ENCODE results near the gene NGRN. TPM values are rescaled to one million over a fixed set of nuclear protein-coding genes. Genes with fewer than 3 reads are reported as not detected.
"Not testable (repeated sequence)": the region's sequence is repeated elsewhere in the genome, so short reads cannot be mapped to it uniquely, and the experiment has no call there.

NGRN gene
- total RNA-seq, 4 donors from 2014 or later: 55.5 to 81.7 (median 71.6) TPM

GRCh38 chr15:90257776-90258175 is 7.7 kb upstream of the NGRN start:
- TF ChIP-seq, protein P1, sequence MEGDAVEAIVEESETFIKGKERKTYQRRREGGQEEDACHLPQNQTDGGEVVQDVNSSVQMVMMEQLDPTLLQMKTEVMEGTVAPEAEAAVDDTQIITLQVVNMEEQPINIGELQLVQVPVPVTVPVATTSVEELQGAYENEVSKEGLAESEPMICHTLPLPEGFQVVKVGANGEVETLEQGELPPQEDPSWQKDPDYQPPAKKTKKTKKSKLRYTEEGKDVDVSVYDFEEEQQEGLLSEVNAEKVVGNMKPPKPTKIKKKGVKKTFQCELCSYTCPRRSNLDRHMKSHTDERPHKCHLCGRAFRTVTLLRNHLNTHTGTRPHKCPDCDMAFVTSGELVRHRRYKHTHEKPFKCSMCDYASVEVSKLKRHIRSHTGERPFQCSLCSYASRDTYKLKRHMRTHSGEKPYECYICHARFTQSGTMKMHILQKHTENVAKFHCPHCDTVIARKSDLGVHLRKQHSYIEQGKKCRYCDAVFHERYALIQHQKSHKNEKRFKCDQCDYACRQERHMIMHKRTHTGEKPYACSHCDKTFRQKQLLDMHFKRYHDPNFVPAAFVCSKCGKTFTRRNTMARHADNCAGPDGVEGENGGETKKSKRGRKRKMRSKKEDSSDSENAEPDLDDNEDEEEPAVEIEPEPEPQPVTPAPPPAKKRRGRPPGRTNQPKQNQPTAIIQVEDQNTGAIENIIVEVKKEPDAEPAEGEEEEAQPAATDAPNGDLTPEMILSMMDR (IDR thresholded peaks at IDR 0.05): no peak
- no peak for DNase-seq (ENCODE audit: low spot score)
- ATAC-seq (ENCODE audit: low FRiP score): no peak

GRCh38 chr15:90259524-90259923 is 5.9 kb upstream of the NGRN start:
- ATAC-seq (ENCODE audit: low FRiP score): no peak
- TF ChIP-seq, protein P1 (IDR thresholded peaks at IDR 0.05): no peak
- no peak for DNase-seq (ENCODE audit: low spot score)

DNA sequence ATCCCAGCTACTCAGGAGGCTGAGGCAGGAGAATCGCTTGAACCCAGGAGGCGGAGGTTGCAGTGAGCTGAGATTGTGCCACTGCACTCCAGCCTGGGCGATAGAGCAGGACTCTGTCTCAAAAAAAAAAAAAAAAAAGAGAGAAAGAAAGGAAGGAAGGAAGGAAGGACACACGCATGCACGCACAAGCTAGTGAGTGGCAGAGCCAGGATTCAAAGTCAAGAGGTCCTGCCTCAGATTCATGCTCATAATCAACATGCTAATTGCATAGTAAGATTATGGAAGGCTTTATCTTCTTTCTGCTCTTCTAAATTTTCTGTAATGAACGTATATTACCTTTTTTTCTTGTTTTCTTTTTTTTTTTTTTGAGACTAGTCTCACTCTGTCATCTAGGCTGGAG is 4.7 kb upstream of the NGRN start:
- not testable (repeated sequence) for ATAC-seq (ENCODE audit: low FRiP score); DNase-seq (ENCODE audit: low spot score)

DNA sequence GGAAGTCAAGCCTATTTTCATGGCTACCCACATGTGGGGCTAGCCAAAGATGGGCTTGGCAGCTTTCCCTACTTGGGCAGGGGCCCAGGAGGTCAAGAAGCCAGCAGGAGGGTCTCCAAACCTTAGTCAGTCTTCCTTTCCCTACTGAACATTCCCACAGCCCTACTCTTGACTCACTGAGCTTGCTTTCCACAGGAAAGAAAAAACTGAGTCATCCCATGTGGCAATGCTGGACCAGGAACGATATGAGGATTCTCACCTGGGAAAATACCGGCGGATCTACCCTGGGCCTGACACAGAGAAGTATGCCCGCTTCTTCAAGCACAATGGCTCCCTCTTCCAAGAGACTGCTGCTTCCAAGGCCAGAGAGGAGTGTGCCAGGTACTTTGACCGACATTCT is 3.7 kb upstream of the NGRN start:
- ATAC-seq (ENCODE audit: low FRiP score): peak; percentile 16
- DNase-seq (ENCODE audit: low spot score): no peak
- TF ChIP-seq, protein P1 (IDR thresholded peaks at IDR 0.05): no peak

GRCh38 chr15:90262426-90262825 is 3.0 kb upstream of the NGRN start:
- DNase-seq (ENCODE audit: low spot score) (no peak), ATAC-seq (ENCODE audit: low FRiP score) (no peak)
- TF ChIP-seq, protein P1 (IDR thresholded peaks at IDR 0.05): no peak

DNA sequence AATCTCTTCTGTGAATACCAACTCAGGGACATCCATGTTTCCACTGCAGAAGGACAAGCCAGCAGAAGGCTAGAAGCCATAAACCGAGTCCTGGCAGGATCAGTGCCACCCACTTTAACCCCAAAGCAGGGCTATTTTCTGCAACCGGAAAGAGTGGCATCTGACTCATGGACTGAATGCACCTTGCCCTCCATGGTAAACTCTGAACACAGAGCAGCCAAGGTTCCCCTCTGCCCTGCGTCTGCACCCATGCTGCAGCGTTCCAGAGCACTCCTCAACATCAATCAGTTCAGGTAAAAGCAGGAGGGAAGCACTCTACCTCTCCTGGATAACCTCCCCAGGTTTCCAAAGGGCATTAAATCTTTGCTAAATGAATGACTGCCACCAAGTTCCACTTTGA is 801 bp upstream of the NGRN start:
- TF ChIP-seq, protein P1 (IDR thresholded peaks at IDR 0.05): no peak
- ATAC-seq (ENCODE audit: low FRiP score) (no peak), DNase-seq (ENCODE audit: low spot score) (no peak)

DNA sequence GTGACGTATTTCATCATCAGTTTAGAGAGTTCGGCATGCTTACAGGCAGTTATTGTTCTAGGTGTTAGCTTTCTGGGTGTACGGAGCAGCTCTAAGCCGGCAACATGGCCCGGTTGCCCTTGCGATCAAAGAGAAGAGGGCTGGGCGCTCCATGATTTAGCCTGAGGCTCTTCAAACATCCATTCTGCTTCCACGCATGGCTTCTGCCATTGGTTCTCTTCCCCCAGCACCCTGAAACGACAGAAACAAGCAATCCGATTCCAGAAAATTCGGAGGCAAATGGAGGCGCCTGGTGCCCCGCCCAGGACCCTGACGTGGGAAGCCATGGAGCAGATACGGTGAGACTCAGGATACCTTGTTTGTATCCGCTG is 574 bp downstream of the NGRN start:
- DNase-seq (ENCODE audit: low spot score) (no peak), ATAC-seq (ENCODE audit: low FRiP score) (peak; percentile 16)
- TF ChIP-seq, protein P1 (IDR thresholded peaks at IDR 0.05): no peak

- DNase-seq (ENCODE audit: low spot score): no peak
- no peak for ATAC-seq (ENCODE audit: low FRiP score)
- TF ChIP-seq, protein P1 (IDR thresholded peaks at IDR 0.05): no peak
These were observed 1.0 kb downstream of the NGRN start for GRCh38 chr15:90266485-90266884.
